Measurements from ENCODE around the gene DHX58. TPM values are rescaled to one million over a fixed set of nuclear protein-coding genes. Genes with fewer than 3 reads are reported as not detected.

The DHX58 gene
- total and polyA plus RNA-seq, 4 donors = 4.0 to 21.9 (median 12.2) TPM

DNA sequence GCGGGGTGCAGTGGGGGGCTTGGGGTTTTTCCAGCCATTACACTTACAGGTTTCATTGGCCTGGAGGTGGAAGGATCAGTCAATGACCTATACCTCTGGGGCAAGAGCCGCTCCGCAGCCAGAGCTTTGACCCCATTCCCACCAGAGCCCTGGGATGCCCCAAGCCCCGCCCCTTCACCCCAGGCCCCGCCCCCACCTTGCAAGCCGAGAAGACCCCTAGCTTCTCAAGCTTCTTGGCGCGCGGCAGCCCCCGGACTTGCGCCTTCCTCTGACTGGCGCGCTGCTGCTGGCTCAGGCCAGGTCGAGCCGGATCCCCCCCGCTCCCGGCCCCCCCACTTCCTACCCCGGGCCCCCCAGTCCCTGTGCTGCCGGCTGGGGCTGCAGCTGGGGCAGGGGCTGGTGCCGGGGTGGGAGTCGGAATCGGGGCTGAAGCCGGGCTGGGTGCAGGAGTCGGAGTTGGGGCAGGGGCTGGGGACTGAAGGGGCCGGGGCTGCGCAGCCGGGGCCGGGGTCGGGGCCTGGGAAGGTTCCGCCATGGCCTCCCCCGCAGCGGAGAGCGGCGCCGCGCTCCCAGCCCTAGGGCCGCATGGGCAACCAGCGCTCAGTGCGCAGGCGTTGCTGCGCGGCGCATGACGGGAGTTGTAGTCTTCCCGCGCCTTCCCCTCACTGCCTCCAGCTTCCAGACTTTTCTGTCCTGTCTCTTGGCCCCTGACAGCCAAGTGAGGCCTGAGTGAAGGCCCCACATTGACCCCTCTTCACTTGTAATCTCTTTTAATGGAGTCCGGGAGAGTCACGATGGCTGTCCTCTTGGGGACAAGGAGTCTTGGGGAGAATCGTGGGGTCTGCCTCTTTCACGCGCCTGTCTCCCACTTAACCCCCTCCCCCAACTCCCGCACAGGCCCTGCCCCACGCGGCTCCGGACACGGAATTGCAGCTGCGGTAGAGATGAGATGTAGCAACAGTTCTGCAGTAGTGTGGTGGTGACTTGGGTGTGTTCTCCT, 8.6 kb upstream of the DHX58 start, which contains the start of gene KAT2A:
TSS of gene KAT2A (minus strand) at position 598 of the 1,000 bp plus-strand sequence. CDS start at position 535, 63 bp downstream.
- Histone ChIP-seq H3K27me3 (ENCODE audit: control insufficient read depth in 4 of 4, insufficient read depth in 4 of 4, low read length in 3 of 4) (no peaks in the 10 kb centered on the region), H3K9me3 (ENCODE audit: control insufficient read depth in 4 of 4, low read length in 3 of 4) (no peaks in the 10 kb centered on the region), H3K27ac (ENCODE audit: low read depth in 1 of 2, low read length in 2 of 2) (peak within 1 kb of the TSS; percentile 79 to 81), H3K4me1 (ENCODE audit: control insufficient read depth in 4 of 4, insufficient read depth in 4 of 4, low read length in 3 of 4) (peaks cover 7 to 28% (median 19%) of the 10 kb centered on the region in 4 donors), H3K4me3 (ENCODE audit: low read depth in 1 of 3, low read length in 3 of 3) (peak within 1 kb of the TSS; percentile 25 to 85 (median 61)), H3K9ac (ENCODE audit: low read depth in 1 of 2, low read length in 2 of 2) (peak within 1 kb of the TSS in 1 of 2 donors; percentile 3), H3K36me3 (ENCODE audit: control insufficient read depth in 4 of 4, insufficient read depth in 3 of 4, low read depth in 1 of 4, low read length in 3 of 4) (peaks cover 5 to 16% (median 7%) of the 10 kb centered on the region in 4 donors)
- peak; percentile 83 for DNase-seq (ENCODE audit: low spot score)
- 6% methylated on average over 57 of the region's 57 CpGs for WGBS
- no peak for TF ChIP-seq CTCF (IDR thresholded peaks at IDR 0.05; ENCODE audit: low read depth, low read length, missing input control)
- TF ChIP-seq RXRA (IDR thresholded peaks at IDR 0.05) = peak in 1 of 2 donors; percentile 39
- TF ChIP-seq HNF4A (conservative IDR thresholded peaks at IDR 0.05) = no peak
- peak; percentile 49 for TF ChIP-seq YY1 (IDR thresholded peaks at IDR 0.05)

DNA sequence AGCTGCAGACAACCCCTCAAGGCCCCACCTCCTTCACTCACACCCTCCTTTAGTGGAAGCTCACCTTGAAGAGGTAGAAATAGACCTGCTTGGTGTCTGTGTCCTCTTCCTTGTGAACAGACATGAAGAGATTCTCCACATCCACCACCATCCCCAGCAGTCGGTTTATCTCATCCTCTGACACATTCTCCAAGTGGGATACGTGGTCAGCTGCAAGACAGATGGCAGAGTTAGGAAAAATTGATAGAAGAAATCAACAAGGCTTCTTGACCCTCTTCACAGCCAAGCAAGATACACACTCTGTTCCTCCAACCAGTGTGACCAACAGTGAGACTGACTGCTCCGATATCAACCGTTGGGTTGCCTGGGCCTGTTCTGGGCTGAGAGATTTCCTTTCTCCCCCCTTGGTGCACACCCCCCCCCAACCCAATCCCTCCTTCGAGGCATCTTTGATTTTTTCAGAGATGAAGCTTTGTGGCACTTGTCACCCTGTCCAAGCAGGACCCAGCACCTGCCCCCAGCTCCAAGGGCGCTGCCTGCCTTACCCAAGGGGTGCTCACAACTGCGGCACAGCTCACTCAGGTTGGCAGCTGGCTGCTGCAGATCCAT, 7.8 kb upstream of the DHX58 start:
- Histone ChIP-seq H3K9ac (ENCODE audit: low read depth in 1 of 2, low read length in 2 of 2) (peak overlapping the region in 1 of 2 donors; percentile 3), H3K27ac (ENCODE audit: low read depth in 1 of 2, low read length in 2 of 2) (no peak overlapping the region), H3K4me1 (ENCODE audit: control insufficient read depth in 4 of 4, insufficient read depth in 4 of 4, low read length in 3 of 4) (peaks cover 7 to 30% (median 21%) of the 10 kb centered on the region in 4 donors), H3K4me3 (ENCODE audit: low read depth in 1 of 3, low read length in 3 of 3) (peak overlapping the region in 1 of 3 donors; percentile 85), H3K27me3 (ENCODE audit: control insufficient read depth in 4 of 4, insufficient read depth in 4 of 4, low read length in 3 of 4) (no peaks in the 10 kb centered on the region), H3K9me3 (ENCODE audit: control insufficient read depth in 4 of 4, low read length in 3 of 4) (no peaks in the 10 kb centered on the region), H3K36me3 (ENCODE audit: control insufficient read depth in 4 of 4, insufficient read depth in 3 of 4, low read depth in 1 of 4, low read length in 3 of 4) (peaks cover 0 to 11% (median 6%) of the 10 kb centered on the region in 4 donors)
- whole genome bisulfite sequencing = 68% methylated on average over 7 of the region's 7 CpGs
- DNase-seq (ENCODE audit: low spot score) = no peak
- TF ChIP-seq, protein P1, sequence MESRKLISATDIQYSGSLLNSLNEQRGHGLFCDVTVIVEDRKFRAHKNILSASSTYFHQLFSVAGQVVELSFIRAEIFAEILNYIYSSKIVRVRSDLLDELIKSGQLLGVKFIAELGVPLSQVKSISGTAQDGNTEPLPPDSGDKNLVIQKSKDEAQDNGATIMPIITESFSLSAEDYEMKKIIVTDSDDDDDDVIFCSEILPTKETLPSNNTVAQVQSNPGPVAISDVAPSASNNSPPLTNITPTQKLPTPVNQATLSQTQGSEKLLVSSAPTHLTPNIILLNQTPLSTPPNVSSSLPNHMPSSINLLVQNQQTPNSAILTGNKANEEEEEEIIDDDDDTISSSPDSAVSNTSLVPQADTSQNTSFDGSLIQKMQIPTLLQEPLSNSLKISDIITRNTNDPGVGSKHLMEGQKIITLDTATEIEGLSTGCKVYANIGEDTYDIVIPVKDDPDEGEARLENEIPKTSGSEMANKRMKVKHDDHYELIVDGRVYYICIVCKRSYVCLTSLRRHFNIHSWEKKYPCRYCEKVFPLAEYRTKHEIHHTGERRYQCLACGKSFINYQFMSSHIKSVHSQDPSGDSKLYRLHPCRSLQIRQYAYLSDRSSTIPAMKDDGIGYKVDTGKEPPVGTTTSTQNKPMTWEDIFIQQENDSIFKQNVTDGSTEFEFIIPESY (IDR thresholded peaks at IDR 0.05) = no peak
- no peak for TF ChIP-seq RAD21 (IDR thresholded peaks at IDR 0.05)
- no peak for TF ChIP-seq EGR1 (IDR thresholded peaks at IDR 0.05; ENCODE audit: low read depth in 2 of 2)
- TF ChIP-seq, protein P2, sequence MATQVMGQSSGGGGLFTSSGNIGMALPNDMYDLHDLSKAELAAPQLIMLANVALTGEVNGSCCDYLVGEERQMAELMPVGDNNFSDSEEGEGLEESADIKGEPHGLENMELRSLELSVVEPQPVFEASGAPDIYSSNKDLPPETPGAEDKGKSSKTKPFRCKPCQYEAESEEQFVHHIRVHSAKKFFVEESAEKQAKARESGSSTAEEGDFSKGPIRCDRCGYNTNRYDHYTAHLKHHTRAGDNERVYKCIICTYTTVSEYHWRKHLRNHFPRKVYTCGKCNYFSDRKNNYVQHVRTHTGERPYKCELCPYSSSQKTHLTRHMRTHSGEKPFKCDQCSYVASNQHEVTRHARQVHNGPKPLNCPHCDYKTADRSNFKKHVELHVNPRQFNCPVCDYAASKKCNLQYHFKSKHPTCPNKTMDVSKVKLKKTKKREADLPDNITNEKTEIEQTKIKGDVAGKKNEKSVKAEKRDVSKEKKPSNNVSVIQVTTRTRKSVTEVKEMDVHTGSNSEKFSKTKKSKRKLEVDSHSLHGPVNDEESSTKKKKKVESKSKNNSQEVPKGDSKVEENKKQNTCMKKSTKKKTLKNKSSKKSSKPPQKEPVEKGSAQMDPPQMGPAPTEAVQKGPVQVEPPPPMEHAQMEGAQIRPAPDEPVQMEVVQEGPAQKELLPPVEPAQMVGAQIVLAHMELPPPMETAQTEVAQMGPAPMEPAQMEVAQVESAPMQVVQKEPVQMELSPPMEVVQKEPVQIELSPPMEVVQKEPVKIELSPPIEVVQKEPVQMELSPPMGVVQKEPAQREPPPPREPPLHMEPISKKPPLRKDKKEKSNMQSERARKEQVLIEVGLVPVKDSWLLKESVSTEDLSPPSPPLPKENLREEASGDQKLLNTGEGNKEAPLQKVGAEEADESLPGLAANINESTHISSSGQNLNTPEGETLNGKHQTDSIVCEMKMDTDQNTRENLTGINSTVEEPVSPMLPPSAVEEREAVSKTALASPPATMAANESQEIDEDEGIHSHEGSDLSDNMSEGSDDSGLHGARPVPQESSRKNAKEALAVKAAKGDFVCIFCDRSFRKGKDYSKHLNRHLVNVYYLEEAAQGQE (IDR thresholded peaks at IDR 0.05) = no peak
- TF ChIP-seq YY1 (IDR thresholded peaks at IDR 0.05) = no peak
- TF ChIP-seq, protein P3, sequence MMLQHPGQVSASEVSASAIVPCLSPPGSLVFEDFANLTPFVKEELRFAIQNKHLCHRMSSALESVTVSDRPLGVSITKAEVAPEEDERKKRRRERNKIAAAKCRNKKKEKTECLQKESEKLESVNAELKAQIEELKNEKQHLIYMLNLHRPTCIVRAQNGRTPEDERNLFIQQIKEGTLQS (IDR thresholded peaks at IDR 0.05) = no peak
- TF ChIP-seq RXRA (IDR thresholded peaks at IDR 0.05) = no peak
- no peak for TF ChIP-seq NR2F2 (IDR thresholded peaks at IDR 0.05)
- TF ChIP-seq JUND (IDR thresholded peaks at IDR 0.05) = no peak
- TF ChIP-seq GABPA (IDR thresholded peaks at IDR 0.05 in 1 of 2, conservative IDR thresholded peaks at IDR 0.05 in 1 of 2) = no peak
- TF ChIP-seq CTCF (IDR thresholded peaks at IDR 0.05; ENCODE audit: low read depth, low read length, missing input control) = no peak
- TF ChIP-seq FOXA2 (IDR thresholded peaks at IDR 0.05) = no peak
- no peak for TF ChIP-seq SP1 (IDR thresholded peaks at IDR 0.05)
- no peak for TF ChIP-seq TAF1 (conservative IDR thresholded peaks at IDR 0.05)
- no peak for TF ChIP-seq FOXA1 (IDR thresholded peaks at IDR 0.05)
- TF ChIP-seq HNF4A (conservative IDR thresholded peaks at IDR 0.05) = no peak
- TF ChIP-seq, protein P4, sequence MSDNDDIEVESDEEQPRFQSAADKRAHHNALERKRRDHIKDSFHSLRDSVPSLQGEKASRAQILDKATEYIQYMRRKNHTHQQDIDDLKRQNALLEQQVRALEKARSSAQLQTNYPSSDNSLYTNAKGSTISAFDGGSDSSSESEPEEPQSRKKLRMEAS (IDR thresholded peaks at IDR 0.05) = no peak
- TF ChIP-seq HNF4G (IDR thresholded peaks at IDR 0.05) = no peak
